HEK293 (cell line): Measurements from ENCODE around the gene DCT.

Source experiments
- CTCF ChIA-PET: fragments of 350-600 bp; formaldehyde crosslinking; extraction: SDS; loops from one replicate; lab custom pipeline; 2021; ENCODE audit warnings: antibody characterized with exemption; lab: Yijun Ruan, JAX
- POLR2A ChIA-PET: fragments of 300-600 bp; formaldehyde crosslinking; extraction: SDS; loops from one replicate; lab custom pipeline; 2020; ENCODE audit warnings: antibody characterized with exemption, inconsistent platforms; lab: Yijun Ruan, JAX
- H3K27ac ChIP-seq: fragments of 200-500 bp; sonication (Bioruptor generic); 2 replicates; pipeline ENCODE4 v1.5.1; 2014; ENCODE audit warnings: low read depth, low read length, control low read depth, inconsistent platforms; ENCODE audit errors: extremely low read depth
- H3K36me3 ChIP-seq, 2 experiments: fragments of 200-500 bp in 1 of 2; sonication (Bioruptor generic) in 1 of 2; 1 replicate in 1 of 2; 2 replicates in 1 of 2; pipeline ENCODE4 v1.5.1; 2014 to 2017; ENCODE audit warnings: inconsistent platforms in 2 of 2, low read length in 2 of 2; ENCODE audit not compliant: control insufficient read depth in 2 of 2, insufficient read depth in 1 of 2
- H3K4me1 ChIP-seq: fragments of 200-500 bp; sonication (Bioruptor generic); 2 replicates; pipeline ENCODE4 v1.5.1; 2014; ENCODE audit warnings: mild to moderate bottlenecking, low read length, inconsistent platforms; ENCODE audit not compliant: control insufficient read depth, insufficient read depth
- H3K4me3 ChIP-seq: 2 replicates; pipeline ENCODE4 v1.5.1; 2011; ENCODE audit warnings: low read depth, mild to moderate bottlenecking, control low read depth, low read length, moderate library complexity
- H3K9me3 ChIP-seq: fragments of 200-500 bp; sonication (Bioruptor generic); 2 replicates; pipeline ENCODE4 v1.5.1; 2014; ENCODE audit warnings: low read depth, low read length, inconsistent platforms; ENCODE audit not compliant: control insufficient read depth, insufficient read depth
- KLF9 ChIP-seq: fragments of 450-650 bp; formaldehyde crosslinking; IDR thresholded peaks from 2 replicates; pipeline ENCODE4 v1.5.1; 2016; ENCODE audit warnings: missing biosample characterization, missing genetic modification characterization, low read depth
- OSR2 ChIP-seq: fragments of 450-650 bp; formaldehyde crosslinking; IDR thresholded peaks from 2 replicates; pipeline ENCODE4 v1.5.1; 2016; ENCODE audit warnings: missing biosample characterization, missing genetic modification characterization
- OVOL3 ChIP-seq: fragments of 450-650 bp; formaldehyde crosslinking; IDR thresholded peaks from 2 replicates; pipeline ENCODE4 v1.5.1; 2016; ENCODE audit warnings: missing biosample characterization, missing genetic modification characterization
- PRDM1 ChIP-seq: fragments of 450-650 bp; formaldehyde crosslinking; IDR thresholded peaks from 2 replicates; pipeline ENCODE4; 2016; ENCODE audit warnings: missing biosample characterization, missing genetic modification characterization
- PRDM2 ChIP-seq: fragments of 450-650 bp; formaldehyde crosslinking; IDR thresholded peaks from 2 replicates; pipeline ENCODE4 v1.5.1; 2016; ENCODE audit warnings: missing biosample characterization, missing genetic modification characterization, borderline replicate concordance
- SCRT1 ChIP-seq: fragments of 450-650 bp; formaldehyde crosslinking; IDR thresholded peaks from 2 replicates; pipeline ENCODE4 v1.5.1; 2016; ENCODE audit warnings: missing biosample characterization, missing genetic modification characterization, borderline replicate concordance
- SP2 ChIP-seq: fragments of 450-650 bp; formaldehyde crosslinking; IDR thresholded peaks from 2 replicates; pipeline ENCODE4 v1.5.1; 2016; ENCODE audit warnings: missing biosample characterization, missing genetic modification characterization
- YY1 ChIP-seq: fragments of 450-650 bp; formaldehyde crosslinking; IDR thresholded peaks from 2 replicates; pipeline ENCODE4 v1.5.1; 2018; ENCODE audit warnings: missing biosample characterization, missing genetic modification characterization
- ZBTB17 ChIP-seq: fragments of 450-650 bp; formaldehyde crosslinking; IDR thresholded peaks from 2 replicates; pipeline ENCODE4 v1.5.1; 2016; ENCODE audit warnings: missing biosample characterization, missing genetic modification characterization
- ZBTB26 ChIP-seq: fragments of 450-650 bp; formaldehyde crosslinking; optimal IDR thresholded peaks from 2 replicates; pipeline ENCODE3; 2016; ENCODE audit warnings: missing biosample characterization, mild to moderate bottlenecking, missing genetic modification characterization
- ZFHX2 ChIP-seq: fragments of 450-650 bp; formaldehyde crosslinking; conservative IDR thresholded peaks from 2 replicates; pipeline ENCODE4 v1.5.1; 2016; ENCODE audit warnings: missing biosample characterization, missing genetic modification characterization
- ZNF140 ChIP-seq: fragments of 450-650 bp; formaldehyde crosslinking; IDR thresholded peaks from 2 replicates; pipeline ENCODE4 v1.5.1; 2016; ENCODE audit warnings: missing biosample characterization, missing genetic modification characterization
- ZNF169 ChIP-seq: fragments of 450-650 bp; formaldehyde crosslinking; IDR thresholded peaks from 2 replicates; pipeline ENCODE4 v1.5.1; 2016; ENCODE audit warnings: missing biosample characterization, missing genetic modification characterization
- ZNF23 ChIP-seq: fragments of 450-650 bp; formaldehyde crosslinking; IDR thresholded peaks from 2 replicates; pipeline ENCODE4 v1.5.1; 2016; ENCODE audit warnings: missing biosample characterization, missing genetic modification characterization, borderline replicate concordance
- ZNF239 ChIP-seq: fragments of 450-650 bp; formaldehyde crosslinking; IDR thresholded peaks from 2 replicates; pipeline ENCODE4 v1.5.1; 2016; ENCODE audit warnings: missing biosample characterization, missing genetic modification characterization
- ZNF639 ChIP-seq: fragments of 450-650 bp; formaldehyde crosslinking; IDR thresholded peaks from 2 replicates; pipeline ENCODE4 v1.5.1; 2016; ENCODE audit warnings: missing biosample characterization, missing genetic modification characterization
- ZNF664 ChIP-seq: fragments of 450-650 bp; formaldehyde crosslinking; IDR thresholded peaks from 2 replicates; pipeline ENCODE4 v1.5.1; 2016; ENCODE audit warnings: missing biosample characterization, missing genetic modification characterization
- ZNF670 ChIP-seq: fragments of 450-650 bp; formaldehyde crosslinking; IDR thresholded peaks from 2 replicates; pipeline ENCODE4 v1.5.1; 2016; ENCODE audit warnings: missing biosample characterization, missing genetic modification characterization, low read depth
- ZNF747 ChIP-seq: fragments of 450-650 bp; formaldehyde crosslinking; IDR thresholded peaks from 2 replicates; pipeline ENCODE4 v1.5.1; 2016; ENCODE audit warnings: missing biosample characterization, missing genetic modification characterization
- ZNF777 ChIP-seq: fragments of 450-650 bp; formaldehyde crosslinking; IDR thresholded peaks from 2 replicates; pipeline ENCODE4 v1.5.1; 2017; ENCODE audit warnings: missing biosample characterization, missing genetic modification characterization, borderline replicate concordance
- TF ChIP-seq, protein P1 (sequence below): fragments of 450-650 bp; IDR thresholded peaks from 2 replicates; pipeline ENCODE4 v1.5.1; 2018; ENCODE audit warnings: missing biosample characterization, mild to moderate bottlenecking, missing genetic modification characterization
- TF ChIP-seq, protein P2 (sequence below): IDR thresholded peaks from 2 replicates; pipeline ENCODE4 v1.6.1; 2011; ENCODE audit warnings: mild to moderate bottlenecking, low read depth, low read length, borderline replicate concordance

DCT gene

DNA sequence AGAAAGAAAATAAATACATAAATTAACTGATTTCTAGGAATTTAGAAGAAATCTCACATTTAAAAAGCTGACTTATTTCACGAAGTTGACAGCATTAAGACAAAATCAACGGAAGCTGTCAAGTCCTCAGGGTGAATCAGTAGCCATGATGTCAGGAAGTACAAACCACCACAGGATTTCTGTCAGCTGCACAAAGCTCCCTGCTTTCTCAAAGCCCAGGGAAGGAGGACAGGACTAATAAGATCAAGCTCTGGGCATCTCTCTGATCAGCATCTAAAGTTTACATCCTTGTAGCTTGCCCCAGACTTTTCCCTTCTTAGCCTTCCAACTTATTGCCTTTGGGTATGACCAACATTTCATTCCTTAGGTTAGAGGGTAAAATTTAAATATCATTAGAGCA is 9.4 kb downstream of the DCT start:
- TF ChIP-seq ZBTB17 (tag by site-specific recombination) (no peak), ZNF169 (tag by site-specific recombination) (no peak), OVOL3 (tag by site-specific recombination) (no peak), SP2 (no peak), ZNF664 (tag by site-specific recombination) (no peak), OSR2 (tag by site-specific recombination) (no peak), ZNF239 (tag by site-specific recombination) (no peak), ZNF23 (no peak), YY1 (tag by site-specific recombination) (no peak), ZNF777 (tag by site-specific recombination) (no peak), KLF9 (tag by site-specific recombination) (no peak)
- TF ChIP-seq, protein P1, sequence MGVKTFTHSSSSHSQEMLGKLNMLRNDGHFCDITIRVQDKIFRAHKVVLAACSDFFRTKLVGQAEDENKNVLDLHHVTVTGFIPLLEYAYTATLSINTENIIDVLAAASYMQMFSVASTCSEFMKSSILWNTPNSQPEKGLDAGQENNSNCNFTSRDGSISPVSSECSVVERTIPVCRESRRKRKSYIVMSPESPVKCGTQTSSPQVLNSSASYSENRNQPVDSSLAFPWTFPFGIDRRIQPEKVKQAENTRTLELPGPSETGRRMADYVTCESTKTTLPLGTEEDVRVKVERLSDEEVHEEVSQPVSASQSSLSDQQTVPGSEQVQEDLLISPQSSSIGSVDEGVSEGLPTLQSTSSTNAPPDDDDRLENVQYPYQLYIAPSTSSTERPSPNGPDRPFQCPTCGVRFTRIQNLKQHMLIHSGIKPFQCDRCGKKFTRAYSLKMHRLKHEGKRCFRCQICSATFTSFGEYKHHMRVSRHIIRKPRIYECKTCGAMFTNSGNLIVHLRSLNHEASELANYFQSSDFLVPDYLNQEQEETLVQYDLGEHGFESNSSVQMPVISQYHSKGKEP (tag by site-specific recombination), result no peak

DNA sequence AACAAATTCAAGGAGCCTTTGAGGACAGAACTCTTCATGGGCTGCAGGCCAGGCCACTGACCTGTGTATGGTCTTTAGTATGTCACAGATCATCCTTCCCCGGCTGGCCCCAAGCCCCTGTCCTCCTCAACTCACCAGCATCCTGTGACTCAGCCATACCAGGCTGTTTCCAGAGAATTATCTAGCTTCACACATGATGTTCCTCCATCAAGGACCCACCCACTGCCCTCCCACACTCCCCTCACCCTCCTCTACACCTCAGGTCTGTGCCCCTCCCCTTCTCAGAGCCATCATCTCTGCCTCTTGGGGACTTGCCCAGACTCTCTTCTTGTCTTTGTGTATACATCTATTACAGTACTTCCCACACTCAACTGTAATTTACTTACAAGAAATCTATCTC is 14.7 kb downstream of the DCT start:
- Histone ChIP-seq H3K9me3 (no peaks in the 10 kb centered on the region), H3K4me1 (no peaks in the 10 kb centered on the region)
- TF ChIP-seq ZFHX2 (tag by site-specific recombination), result peak; percentile 67
- no peak for TF ChIP-seq SCRT1
- TF ChIP-seq, all 188 proteins: peak for 1
- no peaks in the 10 kb centered on the region for H3K36me3 ChIP-seq
- no peak overlapping the region for H3K27ac ChIP-seq
- H3K4me3 ChIP-seq, result no peak overlapping the region
- ChIA-PET CTCF (interaction anchor here (0.8 kb wide), 1 partner anchor 29 kb away, joined by 3 read pairs; no protein-coding TSS in a partner anchor), POLR2A (no interaction called here)

More for the DNA sequence above, 9.4 kb downstream of the DCT start:
- Histone ChIP-seq H3K9me3 (no peaks in the 10 kb centered on the region), H3K4me3 (no peak overlapping the region), H3K27ac (no peak overlapping the region), H3K36me3 (no peaks in the 10 kb centered on the region), H3K4me1 (no peaks in the 10 kb centered on the region)
- ChIA-PET POLR2A (no interaction called here), CTCF (interaction anchor here (0.6 kb wide), 1 partner anchor 800 kb away, joined by 4 read pairs; no protein-coding TSS in a partner anchor)

- Histone ChIP-seq H3K4me1 (no peaks in the 10 kb centered on the region), H3K9me3 (no peaks in the 10 kb centered on the region), H3K27ac (no peak overlapping the region), H3K36me3 (no peaks in the 10 kb centered on the region), H3K4me3 (no peak overlapping the region)
- CTCF ChIA-PET, result interaction anchor here (0.6 kb wide), 1 partner anchor 124 kb away, joined by 3 read pairs; no protein-coding TSS in a partner anchor
- POLR2A ChIA-PET, result no interaction called here
- TF ChIP-seq PRDM2 (no peak), ZNF639 (tag by site-specific recombination) (no peak), ZNF670 (no peak), ZNF140 (tag by site-specific recombination) (no peak), OSR2 (tag by site-specific recombination) (no peak), PRDM1 (tag by site-specific recombination) (no peak), ZBTB26 (tag by site-specific recombination) (no peak), ZNF747 (tag by site-specific recombination) (no peak)
- TF ChIP-seq, protein P2, sequence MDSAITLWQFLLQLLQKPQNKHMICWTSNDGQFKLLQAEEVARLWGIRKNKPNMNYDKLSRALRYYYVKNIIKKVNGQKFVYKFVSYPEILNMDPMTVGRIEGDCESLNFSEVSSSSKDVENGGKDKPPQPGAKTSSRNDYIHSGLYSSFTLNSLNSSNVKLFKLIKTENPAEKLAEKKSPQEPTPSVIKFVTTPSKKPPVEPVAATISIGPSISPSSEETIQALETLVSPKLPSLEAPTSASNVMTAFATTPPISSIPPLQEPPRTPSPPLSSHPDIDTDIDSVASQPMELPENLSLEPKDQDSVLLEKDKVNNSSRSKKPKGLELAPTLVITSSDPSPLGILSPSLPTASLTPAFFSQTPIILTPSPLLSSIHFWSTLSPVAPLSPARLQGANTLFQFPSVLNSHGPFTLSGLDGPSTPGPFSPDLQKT, result no peak
Measured at GRCh38 chr13:94462670-94463069, 16.8 kb downstream of the DCT start.
